Kidney (tissue), 14 donors: ENCODE measurements around the gene BCL7A. TPM values are rescaled to one million over a fixed set of nuclear protein-coding genes. Genes with fewer than 3 reads are reported as not detected.

Source experiments
- DNase-seq, 5 donors: peaks; one replicate each; pipeline ENCODE4 v3.0.0-alpha.2; 2013 to 2020
- FAIRE-seq: peaks from 2 replicates; lab custom pipeline; 2012; peaks lifted over from hg19 to GRCh38; lab: Jason Lieb, UNC
- H3K27ac ChIP-seq, 2 donors: one replicate each; pipeline ENCODE4 v1.7.0; 2013; ENCODE audit warnings: low read depth in 2 of 2, low read length in 2 of 2, inconsistent platforms in 1 of 2
- H3K27me3 ChIP-seq: one replicate; pipeline ENCODE4 v1.7.1; 2013; ENCODE audit warnings: low read length, inconsistent platforms; ENCODE audit not compliant: control insufficient read depth, insufficient read depth
- H3K36me3 ChIP-seq, 3 donors: one replicate each; pipeline versions ENCODE4 v1.7.0 to v1.7.1; 2013; ENCODE audit warnings: low read length in 3 of 3, control low read depth in 1 of 3, inconsistent platforms in 1 of 3; ENCODE audit not compliant: insufficient read depth in 3 of 3, control insufficient read depth in 2 of 3
- H3K4me1 ChIP-seq, 3 donors: one replicate each; pipeline versions ENCODE4 v1.7.0 to v1.7.1; 2013; ENCODE audit warnings: low read length in 3 of 3, inconsistent platforms in 1 of 3, low read depth in 1 of 3; ENCODE audit not compliant: control insufficient read depth in 2 of 3, insufficient read depth in 2 of 3
- H3K4me3 ChIP-seq, 3 donors: one replicate each; pipeline versions ENCODE4 v1.7.0 to v1.8.1; 2013; ENCODE audit warnings: low read length in 3 of 3, control low read depth in 1 of 3, inconsistent platforms in 1 of 3
- H3K9ac ChIP-seq, 3 donors: one replicate each; pipeline versions ENCODE4 v1.7.0 to v1.7.1; 2013; ENCODE audit warnings: low read length in 3 of 3, control low read depth in 1 of 3, inconsistent platforms in 1 of 3
- H3K9me3 ChIP-seq, 3 donors: one replicate each; pipeline versions ENCODE4 v1.7.0 to v1.7.1; 2013; ENCODE audit warnings: low read length in 3 of 3, control low read depth in 1 of 3, inconsistent platforms in 1 of 3; ENCODE audit not compliant: control insufficient read depth in 2 of 3, insufficient read depth in 1 of 3
- intact Hi-C: fragments of 100-400 bp; cut with DNase I; formaldehyde crosslinking; loops from one replicate; pipeline ENCODE4 v1.11.1; 2022
- polyA plus RNA-seq: library from polyadenylated mRNA; stranded (reverse); fragments of 350-450 nt; fragmentation: Illumina TruSeq; extraction: RNeasy Lipid Tissue Mini Kit (QIAGEN cat#74804); gene quantifications from one replicate; pipeline ENCODE4 v1.2.3, GENCODE V29; 2014; ENCODE audit warnings: low read depth, low replicate concordance; ENCODE audit not compliant: insufficient read depth
- total RNA-seq: library from RNA; stranded (reverse); fragmentation: NEBNext Ultra II Directional; extraction: Animal tissue kit (Norgen Biotek cat#: 25700); gene quantifications from one replicate; pipeline ENCODE4 v1.2.1, GENCODE V29; 2021
- TF ChIP-seq, protein P1 (sequence below): IDR thresholded peaks from 3 replicates; pipeline ENCODE4 v1.5.1; 2012; ENCODE audit warnings: mild to moderate bottlenecking, moderate library complexity, borderline replicate concordance; ENCODE audit not compliant: insufficient read depth; ENCODE audit errors: extremely low read depth
- donor health status: control.
- donor health status: control.
- donor health status: control.
- donor health status: control.
- donor health status: control.
- donor health status: DM: yes; HTN: yes; CAD: no.
- donor health status: Normal renal cell carcinoma (clear cell type).

Gene BCL7A
- total and polyA plus RNA-seq, 2 donors from 2014 or later = 6.8 to 22.7 TPM

DNA sequence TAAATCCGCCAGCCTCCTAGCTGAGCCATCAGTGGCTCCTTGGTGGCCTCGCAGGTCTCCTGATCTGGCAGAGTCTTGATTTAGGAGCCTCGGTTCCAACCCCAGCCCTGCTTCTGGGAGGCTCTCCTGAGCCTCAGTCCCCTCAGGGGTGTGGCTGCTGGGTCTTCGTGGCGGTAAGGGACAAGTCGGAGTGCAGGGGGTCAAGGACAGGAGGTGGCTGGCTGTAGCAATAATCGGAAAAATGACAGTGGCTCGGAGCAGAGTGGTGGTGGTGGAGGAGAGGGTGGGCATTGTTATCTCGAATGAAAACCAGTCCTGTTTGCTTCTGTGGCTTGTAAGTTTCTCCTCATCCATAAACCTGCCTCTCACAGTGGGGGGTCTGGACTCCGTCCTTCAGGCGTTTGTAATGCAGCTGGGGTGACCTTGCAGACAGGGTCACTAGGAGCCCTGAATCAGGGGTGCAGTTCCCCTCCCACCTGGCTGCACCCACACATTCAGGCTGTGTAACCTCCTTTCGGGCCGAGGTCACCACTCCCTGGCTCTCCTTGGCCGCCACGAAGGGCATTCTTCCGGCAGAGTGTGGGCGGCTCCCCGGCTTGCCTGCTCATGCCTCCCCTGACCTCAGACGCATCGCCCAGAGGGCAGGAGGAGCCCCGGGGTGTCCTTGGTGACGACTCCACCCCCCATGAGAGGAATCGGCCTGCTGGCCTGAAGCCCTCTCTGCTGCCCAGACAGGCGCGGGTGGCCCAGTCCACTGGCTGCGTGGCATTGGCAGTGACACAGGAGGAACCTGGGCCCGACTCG is 8.1 kb downstream of the BCL7A start:
- DNase-seq (peak in 1 of 5 donors; percentile 85), FAIRE-seq (no peak)
- intact Hi-C loops = no loop called here
- Histone ChIP-seq H3K36me3 (no peaks in the 10 kb centered on the region), H3K4me3 (peak overlapping the region in 2 of 3 donors; percentile 17 to 18), H3K27me3 (no peaks in the 10 kb centered on the region), H3K9ac (peak overlapping the region in 1 of 3 donors; percentile 44), H3K9me3 (no peaks in the 10 kb centered on the region), H3K4me1 (peaks cover 0 to 38% (median 17%) of the 10 kb centered on the region in 3 donors), H3K27ac (peak overlapping the region; percentile 85 to 89)
- TF ChIP-seq, protein P1, sequence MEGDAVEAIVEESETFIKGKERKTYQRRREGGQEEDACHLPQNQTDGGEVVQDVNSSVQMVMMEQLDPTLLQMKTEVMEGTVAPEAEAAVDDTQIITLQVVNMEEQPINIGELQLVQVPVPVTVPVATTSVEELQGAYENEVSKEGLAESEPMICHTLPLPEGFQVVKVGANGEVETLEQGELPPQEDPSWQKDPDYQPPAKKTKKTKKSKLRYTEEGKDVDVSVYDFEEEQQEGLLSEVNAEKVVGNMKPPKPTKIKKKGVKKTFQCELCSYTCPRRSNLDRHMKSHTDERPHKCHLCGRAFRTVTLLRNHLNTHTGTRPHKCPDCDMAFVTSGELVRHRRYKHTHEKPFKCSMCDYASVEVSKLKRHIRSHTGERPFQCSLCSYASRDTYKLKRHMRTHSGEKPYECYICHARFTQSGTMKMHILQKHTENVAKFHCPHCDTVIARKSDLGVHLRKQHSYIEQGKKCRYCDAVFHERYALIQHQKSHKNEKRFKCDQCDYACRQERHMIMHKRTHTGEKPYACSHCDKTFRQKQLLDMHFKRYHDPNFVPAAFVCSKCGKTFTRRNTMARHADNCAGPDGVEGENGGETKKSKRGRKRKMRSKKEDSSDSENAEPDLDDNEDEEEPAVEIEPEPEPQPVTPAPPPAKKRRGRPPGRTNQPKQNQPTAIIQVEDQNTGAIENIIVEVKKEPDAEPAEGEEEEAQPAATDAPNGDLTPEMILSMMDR = no peak

GRCh38 chr12:122030424-122031035 is 8.8 kb downstream of the BCL7A start:
- Histone ChIP-seq H3K9me3 (no peaks in the 10 kb centered on the region), H3K27me3 (no peaks in the 10 kb centered on the region), H3K9ac (peak overlapping the region in 1 of 3 donors; percentile 44), H3K4me1 (peaks cover 0 to 38% (median 21%) of the 10 kb centered on the region in 3 donors), H3K27ac (peak overlapping the region; percentile 85 to 89), H3K4me3 (peak overlapping the region in 1 of 3 donors; percentile 5), H3K36me3 (no peaks in the 10 kb centered on the region)
- intact Hi-C loops = no loop called here
- TF ChIP-seq, protein P1 = no peak
- no peak for DNase-seq
- FAIRE-seq = no peak

DNA sequence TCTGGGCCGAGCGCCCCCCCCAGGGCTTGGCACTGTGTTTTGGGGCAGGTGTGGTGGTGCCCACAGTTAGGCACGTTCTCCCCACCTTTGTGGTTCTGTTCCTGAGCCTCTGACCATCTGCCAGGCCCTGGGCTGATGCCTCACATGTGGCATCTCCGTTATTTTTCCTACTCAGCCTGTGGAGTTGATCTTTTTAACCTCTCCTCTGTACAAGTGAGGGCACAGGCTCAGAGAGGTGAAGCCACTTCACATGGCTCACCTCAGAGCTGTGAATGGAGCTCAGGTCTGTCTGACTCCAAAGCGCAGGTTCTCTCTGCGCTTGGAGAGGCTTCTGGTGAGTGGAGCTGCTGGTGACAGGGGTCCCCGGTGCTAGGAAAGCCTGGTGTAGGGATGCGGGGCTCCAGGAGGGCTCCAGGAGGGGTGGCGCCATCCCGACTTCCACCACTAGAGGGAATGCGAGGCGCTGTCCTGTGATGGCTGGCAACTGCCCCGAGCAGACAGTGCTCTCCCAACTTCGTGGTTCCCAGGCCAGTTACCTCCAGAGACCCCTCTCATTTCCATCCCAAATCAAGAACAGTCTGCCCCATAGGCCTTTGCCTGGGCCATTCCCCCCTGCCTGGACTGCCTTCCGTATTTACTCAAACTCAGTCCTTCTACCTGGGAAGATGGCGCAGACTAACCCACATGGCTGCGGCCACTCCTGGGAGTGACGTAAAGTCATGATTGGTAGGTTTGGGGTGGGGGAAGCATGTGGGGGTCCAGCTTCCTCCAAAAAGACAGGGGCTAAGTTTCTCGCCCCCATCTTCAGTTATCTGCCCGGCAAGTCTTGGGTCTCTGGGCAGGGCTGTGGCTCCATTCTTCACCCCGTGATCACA is 9.9 kb downstream of the BCL7A start:
- Histone ChIP-seq H3K4me3 (no peak overlapping the region), H3K9ac (no peak overlapping the region), H3K27me3 (no peaks in the 10 kb centered on the region), H3K36me3 (no peaks in the 10 kb centered on the region), H3K4me1 (peaks cover 0 to 35% (median 21%) of the 10 kb centered on the region in 3 donors), H3K27ac (peak overlapping the region in 1 of 2 donors; percentile 85), H3K9me3 (no peaks in the 10 kb centered on the region)
- intact Hi-C loops = no loop called here
- TF ChIP-seq, protein P1 = peak; percentile 59
- FAIRE-seq (no peak), DNase-seq (peak in 1 of 5 donors; percentile 49)
